ENCODE measurements around the gene COP1.
"Not testable (repeated sequence)": the region's sequence is repeated elsewhere in the genome, so short reads cannot be mapped to it uniquely, and the experiment has no call there.

COP1 gene

DNA sequence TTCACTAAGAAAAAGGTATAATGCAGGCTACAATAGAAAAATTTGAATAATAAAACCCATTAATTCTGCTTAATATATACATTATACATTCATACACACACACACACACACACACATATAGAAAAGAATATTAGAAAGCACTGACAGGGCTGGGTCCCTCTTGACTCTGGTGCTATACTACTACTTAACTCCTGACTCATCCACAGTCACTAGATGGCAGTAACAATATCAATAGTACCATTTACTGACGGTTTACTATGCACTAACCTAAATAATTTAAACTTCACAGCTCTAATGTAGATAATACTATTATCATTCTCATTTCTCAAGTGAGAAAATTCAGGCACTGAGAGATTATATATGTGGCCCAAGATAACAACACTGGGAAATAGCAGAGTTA is 87.5 kb downstream of the COP1 start:
- DNase-seq, result no peak

DNA sequence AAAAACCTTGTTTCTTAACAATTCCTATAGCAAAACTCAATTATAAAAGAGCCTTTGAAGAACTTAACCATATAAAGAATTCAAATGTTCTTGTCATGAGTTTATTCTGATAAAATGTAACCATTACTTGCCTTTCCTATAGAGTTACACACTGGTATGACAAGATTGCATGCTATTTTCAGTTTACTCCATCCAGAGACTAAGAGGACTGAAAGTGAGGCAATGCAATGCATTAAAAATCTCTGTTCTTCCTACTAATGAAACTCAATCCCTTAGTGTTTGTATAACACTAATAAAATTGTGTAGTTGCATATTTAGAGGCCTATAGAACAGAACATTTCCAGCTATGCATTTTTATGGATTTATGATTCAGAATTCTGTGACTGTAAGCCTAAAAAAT is 88.1 kb downstream of the COP1 start:
- DNase-seq, result no peak

DNA sequence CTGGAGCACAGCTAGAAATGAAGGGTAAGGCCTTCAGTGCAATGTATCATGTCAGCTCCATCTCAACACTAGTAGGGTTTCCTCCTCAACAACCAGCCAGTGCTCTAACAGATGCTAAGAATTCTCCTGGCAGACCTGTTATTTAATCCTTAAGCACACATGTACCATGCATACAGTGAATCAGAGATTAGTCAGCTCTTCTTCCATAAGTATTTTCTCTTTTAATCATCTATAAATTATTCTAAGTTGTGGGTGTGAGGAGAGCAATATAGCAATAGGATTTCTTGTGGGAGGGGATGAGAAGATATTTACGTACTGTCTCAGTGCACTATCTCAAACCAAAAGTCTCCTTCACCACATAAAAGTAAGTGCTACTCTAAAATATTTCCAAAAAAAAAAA is 95.3 kb downstream of the COP1 start:
- no peak for DNase-seq

DNA sequence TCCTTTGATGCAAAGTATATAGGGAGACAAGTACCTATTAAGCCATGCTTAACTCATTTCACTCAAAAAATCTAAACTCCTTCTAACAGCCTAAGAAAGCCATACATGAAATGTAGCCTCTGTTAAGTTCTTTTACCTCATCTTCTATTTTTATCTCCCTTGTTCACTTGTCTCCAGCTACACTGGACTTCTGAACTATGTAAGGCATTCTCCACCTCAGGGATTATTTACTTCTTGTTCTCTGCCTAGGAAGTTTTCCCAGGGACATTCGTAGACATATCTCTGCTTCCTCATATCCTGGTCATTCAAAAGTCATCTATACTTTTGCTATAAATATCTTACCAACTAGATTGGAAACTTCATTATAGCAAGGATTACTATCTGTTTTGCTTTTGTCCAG is 96.9 kb downstream of the COP1 start:
- DNase-seq, result no peak

DNA sequence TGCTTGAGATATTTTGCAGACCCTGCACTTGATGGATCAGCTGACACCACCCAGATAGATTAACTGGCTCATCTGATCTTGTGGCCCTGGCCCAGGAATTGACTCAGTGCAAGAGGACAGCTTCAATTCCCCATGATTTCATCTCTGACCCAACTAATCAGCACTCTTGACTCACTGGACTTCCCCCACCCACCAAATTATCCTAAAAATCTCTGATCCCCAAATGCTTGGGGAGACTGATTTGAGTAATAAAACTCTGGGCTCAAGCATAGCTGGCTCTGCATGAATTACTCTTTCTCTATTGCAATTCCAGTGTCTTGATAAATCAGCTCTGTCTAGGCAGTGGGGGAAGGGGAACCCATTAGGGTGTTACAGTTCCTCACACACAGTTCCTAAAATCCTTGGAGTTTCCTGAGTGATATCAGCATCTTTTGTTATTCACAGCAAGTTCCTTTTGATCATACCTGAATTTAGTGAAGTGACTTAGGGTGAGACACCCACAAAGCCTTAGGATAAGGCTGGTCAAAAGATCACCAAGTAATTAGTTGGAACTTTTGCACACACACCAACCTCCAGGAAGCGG is 104.2 kb downstream of the COP1 start:
- DNase-seq, result no peak

DNA sequence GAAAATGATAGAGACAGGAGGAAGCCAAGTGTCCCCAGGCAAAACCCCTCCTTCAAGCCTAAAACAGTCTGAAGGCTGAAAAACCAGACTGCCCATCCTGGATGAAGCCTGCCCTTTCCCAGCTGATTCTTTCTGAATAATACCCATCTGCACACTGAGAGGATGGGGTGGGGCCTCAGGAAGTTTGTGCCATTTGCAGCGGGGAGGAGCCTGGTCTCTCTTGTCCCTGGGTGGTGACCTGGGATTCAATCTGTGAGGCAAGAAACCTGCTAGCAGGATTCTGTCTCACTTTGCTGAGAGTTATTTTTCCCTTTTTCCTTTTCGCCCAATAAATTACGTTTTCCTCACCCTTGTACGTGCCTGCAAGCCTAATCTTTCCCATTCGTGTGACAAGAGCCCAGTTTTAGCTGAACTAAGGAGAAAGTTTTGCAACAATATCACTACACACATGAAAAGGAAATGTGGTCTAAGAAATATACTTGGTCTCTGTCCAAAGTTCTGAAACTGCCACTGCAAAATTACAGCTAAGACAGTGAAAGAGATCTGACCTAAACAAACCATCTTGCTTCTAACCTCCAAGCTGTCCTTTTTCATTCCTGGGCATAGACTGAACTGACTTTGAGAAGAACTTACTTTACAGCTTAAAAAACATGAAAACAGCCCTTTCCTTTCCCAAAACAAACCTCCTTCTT is 105.0 kb downstream of the COP1 start:
- no peak for DNase-seq

DNA sequence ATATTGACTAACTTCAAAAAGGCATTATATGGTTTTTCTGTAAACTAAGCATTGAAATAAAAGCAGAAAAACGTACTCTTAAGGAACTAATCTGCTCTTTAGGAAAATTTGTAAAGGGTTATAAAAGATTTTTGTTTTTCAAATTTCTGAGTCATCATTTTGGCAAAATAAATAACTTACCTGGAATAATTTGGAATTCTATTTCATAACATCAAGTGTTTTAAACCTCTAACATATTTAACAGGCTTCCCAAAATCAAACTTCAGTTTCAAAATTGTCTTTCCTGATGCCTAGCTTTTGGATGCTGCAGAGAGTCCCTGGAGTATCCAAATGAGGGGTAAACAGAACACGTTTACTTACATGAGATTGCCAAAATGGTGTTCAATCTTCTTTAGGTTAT is 108.5 kb downstream of the COP1 start:
- no peak for DNase-seq

DNA sequence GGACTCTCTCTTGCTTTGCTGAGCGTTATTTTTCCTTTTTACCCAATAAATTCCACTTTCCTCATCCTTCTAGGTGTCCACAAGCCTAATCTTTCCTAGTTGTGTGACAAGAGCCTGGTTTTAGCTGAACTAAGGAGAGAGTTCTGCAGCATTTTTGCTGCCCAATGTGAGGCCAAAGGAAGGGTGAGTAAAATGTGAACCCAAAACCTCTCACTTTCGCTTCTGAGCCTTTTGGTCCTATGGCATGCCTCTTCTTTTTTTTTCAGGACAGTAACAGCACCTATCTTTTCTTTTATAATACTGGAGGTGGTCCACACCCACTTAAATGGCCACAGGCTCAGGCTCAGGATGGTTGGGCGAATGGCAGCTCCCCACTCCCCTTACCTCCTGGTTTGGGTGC is 111.1 kb downstream of the COP1 start:
- DNase-seq, result no peak

DNA sequence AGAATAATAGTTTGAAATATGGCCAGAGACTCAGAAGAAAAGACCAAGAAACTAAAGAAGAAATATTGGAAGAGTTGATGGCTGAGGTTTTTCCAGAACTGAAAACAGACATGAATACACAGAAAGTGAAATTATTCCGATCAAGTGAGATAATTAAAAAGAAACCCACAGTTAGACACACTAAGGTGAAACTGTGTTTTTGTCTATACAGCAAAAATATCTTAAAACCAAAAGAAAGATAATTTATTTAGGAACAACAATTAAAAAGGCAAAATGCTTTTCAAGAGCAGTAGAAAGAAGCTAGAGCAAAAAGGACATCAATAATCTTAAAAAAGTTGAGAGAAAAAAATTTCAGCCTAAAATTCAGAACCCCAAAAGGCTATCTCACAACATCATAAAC is 116.3 kb downstream of the COP1 start:
- no peak for DNase-seq

DNA sequence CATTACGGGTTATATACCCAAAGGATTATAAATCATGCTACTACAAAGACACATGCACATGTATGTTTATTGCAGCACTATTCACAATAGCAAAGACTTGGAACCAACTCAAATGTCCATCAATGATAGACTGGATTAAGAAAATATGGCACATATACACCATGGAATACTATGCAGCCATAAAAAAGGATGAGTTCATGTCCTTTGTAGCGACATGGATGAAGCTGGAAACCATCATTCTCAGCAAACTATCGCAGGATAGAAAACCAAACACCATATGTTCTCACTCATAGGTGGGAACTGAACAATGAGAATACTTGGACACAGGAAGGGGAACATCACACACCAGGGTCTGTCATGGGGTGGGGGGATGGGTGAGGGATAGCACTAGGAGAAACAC is 119.3 kb downstream of the COP1 start:
- not testable (repeated sequence) for DNase-seq

DNA sequence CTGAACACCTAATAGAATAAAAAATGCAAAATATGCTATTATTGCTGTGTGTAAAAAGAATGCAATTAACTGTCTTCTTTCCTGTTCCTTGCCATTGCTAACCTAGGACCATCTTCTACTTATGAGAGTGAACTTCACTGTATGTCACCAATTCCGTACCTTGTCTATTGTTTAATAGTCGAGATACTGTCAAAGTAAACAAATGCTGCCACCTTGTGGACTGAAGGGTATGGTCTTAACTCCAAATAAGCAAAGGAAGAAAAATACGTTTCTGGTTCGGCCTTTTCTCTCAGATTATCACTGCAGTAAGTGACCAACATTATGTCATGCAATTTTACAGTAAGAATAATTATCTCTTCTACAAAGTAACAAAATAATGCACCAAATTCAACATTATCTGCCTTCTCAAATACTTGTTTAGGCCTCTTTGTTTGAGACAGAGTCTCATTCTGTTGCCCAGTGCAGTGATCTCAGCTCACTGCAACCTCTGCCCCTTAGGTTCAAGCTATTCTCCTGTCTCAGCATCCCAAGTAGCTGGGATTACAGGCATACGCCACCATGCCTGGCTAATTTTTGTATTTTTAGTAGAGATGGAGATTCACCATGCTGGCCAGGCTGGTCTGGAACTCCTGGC is 133.4 kb downstream of the COP1 start:
- DNase-seq, result peak; percentile 9

DNA sequence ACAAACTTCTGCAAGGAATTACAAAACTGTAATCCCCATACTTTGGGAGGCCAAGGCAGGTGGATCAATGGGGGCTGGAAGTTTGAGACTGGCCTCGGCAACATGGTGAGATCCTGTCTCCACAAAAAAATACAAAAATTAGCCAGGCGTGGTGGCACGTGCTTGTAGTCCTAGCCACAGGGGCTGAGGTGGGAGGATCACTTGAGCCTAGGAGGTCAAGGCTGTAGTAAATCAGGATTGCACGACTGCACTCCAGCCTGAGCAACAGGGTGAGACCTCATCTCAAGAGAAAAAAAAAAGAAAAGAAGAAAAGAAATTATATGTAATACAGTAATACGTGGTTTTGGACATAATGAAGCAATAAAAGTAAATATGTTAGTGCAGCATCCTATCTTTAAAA is 138.2 kb downstream of the COP1 start:
- no peak for DNase-seq

DNA sequence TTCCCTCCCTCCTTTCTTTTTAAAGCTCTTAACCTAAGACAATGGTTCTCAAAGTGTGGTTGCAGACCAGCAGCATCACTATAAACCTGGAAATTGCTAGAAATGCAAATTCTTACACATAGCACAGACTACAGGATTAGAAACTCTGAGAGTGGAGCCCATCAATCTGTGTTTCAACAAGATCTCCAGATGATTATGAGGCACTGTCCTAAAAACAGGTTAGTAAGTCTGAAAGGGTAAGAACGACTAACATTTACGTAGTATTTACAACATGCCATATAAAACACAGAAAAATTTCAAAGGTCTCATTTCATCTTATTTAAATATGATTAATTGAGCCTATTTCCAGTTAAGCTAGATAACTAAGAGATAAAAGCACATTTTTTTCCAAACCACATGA is 138.8 kb downstream of the COP1 start:
- DNase-seq, result no peak

DNA sequence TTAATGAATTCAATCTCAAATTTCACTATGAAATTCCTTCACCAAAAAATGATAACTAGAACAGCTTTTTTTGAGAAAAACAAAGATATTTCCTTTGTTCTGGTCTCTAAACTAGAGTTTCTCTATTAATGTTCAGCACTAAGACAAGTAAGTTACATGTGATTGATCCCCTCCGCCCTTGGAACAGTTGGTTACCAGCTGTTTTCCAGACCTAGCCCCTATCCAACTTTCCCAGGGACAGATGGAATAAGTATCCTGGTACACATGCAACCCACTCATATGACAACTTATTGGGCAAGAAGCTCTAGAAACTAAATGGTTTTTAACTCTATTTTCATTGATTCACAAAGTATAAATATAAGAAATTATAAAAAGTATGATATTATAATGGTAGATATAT is 140.4 kb downstream of the COP1 start:
- no peak for DNase-seq

DNA sequence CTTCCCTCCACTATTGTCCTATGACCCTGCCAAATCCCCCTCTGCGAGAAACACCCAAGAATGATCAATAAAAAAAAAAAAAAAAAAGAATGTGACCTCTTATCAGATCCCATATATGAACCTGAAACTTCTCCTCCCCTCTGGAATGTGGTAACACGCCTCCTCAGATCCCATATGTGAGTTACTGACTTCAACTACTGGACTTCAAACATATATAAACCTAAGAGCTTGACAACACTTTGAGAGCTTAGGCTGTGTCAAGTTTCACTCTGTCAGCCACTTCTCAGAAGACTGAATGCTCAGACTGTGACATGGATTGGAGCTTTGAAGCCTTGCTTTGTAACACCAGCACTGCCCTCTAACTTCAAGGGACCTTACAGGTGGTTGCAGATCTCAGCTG is 148.4 kb downstream of the COP1 start:
- DNase-seq, result no peak

DNA sequence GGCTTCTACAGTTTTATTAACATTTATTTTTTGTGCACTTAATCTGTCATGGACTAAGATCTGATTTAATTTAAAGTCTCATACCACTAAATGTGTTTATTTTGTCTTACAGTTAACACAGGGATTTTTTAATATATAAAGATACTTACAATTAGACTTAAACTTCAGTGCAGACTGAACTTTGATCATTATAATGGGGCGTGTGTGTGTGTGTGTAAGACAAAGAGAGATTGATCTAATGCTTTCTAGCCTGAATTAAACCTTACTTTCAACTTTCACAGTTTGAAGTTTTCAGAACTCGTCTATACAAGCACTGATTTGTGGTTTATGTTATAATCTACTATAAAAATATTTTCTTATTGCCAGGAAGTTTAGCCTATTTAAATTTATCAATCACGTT is 150.8 kb downstream of the COP1 start:
- DNase-seq, result no peak

DNA sequence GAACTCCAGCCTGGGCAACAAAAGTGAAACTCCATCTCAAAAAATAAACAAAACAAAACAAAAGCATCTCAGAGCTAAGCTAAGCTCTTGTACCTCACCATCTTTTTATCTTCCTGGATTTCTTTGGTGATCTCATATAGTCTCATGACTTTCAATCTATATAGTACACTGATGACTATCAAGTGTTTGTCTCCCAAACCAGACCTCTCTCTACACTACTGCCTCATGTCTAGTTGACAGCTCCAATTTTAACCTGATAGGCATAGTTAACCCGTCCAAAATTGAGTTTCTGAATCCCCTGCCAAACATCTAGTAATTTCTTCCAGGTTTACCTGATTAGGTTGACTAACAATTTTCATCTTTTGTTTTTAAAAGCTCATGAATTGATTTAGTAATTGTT is 151.7 kb downstream of the COP1 start:
- DNase-seq, result no peak

DNA sequence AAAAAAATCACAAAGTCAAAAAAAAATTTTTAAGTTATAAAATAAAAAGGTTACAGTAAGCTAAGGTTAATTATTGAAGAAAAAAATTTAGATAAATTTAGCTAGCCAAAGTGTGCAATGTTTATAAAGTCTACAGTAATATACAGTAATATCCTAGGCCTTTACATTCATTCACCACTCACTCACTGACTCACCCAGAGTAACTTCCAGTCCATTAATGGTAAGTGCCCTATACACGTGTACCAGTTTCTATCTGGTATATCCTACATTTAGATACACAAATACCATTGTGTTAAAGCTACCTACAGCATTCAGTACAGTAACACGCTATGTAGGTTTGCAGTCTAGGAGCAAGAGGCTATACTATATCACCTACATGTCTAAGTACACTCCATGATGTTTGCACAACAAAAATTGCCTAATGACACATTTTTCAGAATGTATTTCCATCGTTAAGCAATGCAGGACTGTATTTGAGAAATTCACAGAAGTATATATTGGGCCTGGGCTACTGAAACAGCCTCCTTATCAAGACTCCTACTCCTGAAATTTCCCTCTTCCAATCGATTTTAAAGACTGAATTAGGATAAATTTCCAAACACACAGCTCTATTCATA is 155.1 kb downstream of the COP1 start:
- no peak for DNase-seq

DNA sequence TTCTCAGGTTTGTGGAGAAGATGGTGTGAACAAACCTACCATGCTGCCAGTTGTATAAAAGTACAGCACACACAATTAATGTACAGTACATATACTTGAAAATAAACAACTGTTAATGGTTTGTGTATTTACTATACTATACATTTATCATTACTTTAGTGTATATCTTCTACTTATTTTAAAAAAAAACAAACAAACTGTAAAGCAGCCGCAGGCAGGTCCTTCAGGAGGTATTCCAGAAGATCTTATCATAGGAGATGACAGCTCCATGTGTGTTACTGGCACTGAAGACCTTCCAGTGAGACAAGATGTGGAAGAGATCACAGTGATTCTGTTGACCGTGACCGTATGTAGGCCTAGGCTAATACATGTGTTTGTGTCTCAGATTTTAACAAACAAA is 155.7 kb downstream of the COP1 start:
- no peak for DNase-seq

DNA sequence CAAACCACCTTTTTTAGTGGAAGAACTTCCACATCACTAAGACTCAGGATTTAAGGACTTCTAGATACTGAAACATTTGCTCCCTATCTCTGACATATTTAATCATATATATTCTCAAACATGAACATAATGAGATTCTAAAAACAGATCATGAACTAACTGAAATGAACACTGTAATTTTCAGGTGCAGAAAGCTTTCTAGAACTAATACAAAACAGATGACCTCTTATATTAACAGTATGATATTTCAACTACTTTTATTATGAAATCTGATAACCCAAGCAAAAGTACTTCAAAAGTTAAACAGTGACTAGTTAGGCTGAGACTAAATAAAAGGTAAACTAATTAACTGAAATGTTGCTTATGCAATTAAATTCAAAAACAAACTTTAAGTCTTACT is 157.5 kb downstream of the COP1 start:
- no peak for DNase-seq

DNA sequence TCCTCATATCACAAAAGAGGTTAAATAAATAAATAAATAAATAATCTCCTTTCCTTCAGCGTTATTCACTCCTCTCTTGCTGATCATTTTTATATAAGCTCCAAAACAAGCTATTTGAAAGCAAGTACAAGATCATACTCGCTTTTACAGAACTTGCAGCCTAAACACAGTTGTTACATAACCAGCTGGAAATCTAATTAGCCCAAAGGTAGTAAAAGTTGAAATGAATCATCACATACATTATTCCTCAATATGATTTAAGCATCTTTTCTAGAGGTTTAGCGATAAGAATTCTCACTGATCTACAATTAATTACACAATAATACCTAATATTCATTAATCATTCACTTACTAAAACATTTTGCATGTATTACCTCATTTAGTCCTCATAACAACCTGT is 160.2 kb downstream of the COP1 start:
- DNase-seq, result no peak

DNA sequence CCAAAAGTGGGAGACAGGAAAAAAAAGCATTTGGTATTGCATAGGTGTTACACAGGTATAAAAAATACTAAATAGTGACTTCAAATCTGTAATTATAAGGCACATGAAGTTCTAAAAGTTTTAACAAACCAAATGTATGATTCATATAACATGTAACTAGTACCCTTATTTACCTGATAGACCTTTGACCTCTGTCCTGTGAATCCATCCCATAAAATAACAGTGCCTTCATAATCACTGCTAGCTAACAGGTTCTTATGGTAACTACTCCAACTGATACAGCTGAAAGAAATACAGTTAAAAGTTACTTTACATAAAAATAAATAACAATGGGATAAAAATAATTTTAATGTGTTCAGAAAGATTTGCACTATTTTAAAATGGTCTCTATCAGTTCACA is 163.5 kb downstream of the COP1 start:
- DNase-seq, result no peak

DNA sequence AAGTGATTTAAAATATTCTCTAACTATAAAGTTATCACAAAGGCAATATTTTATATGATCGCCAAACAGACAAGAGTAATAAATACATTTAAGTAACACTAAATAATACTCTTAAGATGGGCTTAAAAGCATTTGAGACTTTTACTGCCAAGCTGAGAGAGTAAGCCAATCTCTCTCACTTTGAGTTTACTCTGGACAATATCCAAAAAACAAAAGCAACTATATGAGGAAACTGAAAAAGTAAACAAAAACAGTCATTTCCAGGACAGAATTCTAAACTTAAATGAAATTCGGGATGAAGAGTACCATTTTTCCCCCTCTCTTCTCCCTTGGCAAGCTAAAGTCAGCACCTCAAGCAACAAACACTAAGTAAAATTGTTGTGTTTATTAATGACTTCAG is 173.2 kb downstream of the COP1 start:
- no peak for DNase-seq

DNA sequence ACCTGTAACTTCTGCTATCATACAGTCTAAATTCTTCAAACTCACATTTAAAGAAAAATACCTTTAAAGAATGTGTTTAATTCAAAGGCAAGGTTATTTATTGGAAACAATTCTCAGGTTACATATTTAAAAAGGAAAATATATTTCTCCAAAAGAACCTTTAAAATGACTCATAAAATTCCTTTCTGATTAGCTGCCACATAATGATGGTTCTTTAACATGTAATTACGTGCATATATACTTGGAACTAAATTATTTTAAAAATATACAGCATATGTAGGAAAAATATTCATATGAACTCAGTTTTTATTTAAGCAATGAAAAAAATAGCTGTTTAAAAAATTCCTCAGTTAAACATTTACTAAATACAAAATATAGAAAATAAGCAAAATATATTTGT is 173.6 kb downstream of the COP1 start:
- DNase-seq, result no peak
